CD4-positive, alpha-beta T cell treated with Interleukin-4 for 1 hour (primary cell): Measurements from ENCODE around the gene DTD1.

ENCODE experiments used
- DNase-seq, 2 donors: peaks; one replicate each; pipeline ENCODE4 v3.0.0-alpha.2; 2020 to 2022

DTD1 gene

DNA sequence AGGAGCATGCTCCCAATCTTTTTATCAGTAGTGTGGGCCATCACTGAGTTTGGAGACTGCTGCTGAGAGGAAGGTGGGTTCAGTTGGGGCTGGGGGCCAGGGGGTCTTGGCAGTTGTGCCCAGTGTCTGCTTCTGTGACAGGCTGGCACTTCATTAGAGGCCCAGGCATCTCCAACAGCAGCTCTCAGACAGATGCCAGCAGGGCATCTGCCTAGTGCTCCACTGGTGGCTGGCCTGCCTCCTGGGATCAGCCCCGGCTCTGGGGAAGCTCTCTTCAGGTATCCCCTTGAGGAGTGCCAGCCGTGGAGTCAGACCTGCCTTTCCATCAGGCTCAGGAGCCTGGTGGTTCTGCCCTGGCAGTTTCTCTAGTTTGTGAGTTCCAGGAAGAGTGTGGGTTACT is 77.3 kb downstream of the DTD1 start:
- no peak for DNase-seq

DNA sequence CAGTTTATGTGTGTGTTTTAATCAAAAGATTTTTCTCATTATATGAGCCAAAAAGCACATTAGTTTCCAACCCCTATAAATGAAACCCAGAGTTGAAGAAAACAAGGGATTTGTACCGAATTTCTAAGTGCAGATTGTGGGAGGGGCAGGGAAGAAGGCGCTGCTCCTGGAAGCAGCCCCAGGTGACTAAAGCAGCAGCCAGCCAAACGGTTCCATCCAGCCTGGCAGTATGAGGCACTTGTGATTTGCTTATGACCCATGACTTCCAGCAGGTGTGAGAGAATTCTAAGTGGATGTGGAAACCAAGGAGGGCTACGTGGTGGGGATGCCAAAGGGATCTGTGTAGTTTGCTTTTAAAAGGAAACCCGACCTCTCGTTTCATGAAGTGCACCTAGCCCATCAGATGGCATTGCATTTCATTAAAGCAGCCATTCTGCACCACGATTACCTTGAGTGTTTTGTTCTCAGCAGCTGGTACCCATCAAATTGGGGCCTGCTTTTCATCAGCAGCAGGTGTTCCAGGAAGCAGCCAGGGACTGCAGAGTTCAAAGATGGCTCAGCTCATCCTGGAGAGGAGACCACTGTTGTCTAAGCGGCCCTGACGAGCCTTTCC is 79.1 kb downstream of the DTD1 start:
- DNase-seq, result no peak

DNA sequence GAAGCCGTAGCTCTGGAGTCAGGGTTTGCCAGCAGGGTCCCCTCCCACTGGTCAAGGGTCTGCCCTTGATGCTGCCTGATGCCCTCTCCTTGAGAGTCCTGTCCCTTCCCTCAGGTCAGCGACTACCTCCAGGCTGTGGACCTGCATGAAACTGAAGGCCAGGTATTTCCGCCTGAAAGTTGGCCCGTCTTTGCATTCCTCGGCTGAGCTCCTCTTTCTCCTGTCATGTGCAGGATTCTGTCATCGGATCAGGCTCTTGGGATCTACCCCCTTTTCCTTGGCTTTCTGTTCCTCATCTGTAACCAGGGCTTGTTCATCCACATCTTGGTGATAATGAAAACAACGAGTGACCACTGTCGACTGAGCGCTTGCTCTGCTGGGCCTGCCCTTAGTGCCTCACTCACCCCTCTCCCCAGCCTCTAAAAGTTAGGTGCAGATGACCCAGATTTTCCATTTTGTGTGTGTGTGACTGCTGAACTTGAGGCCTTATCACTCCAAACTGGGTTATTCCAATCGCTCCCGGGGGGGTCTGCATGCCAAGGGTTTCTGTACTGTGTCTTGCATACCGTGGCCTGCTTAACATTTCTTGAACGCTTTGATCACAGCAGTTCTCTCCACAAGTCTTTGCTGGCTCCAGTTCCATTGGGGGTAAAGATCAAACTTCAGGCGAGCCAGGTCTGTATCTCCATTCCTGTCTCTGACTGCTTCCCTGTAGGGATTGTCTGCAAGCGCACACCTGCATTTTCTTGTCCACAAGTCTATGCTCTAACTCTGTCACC is 81.6 kb downstream of the DTD1 start:
- DNase-seq, result no peak

DNA sequence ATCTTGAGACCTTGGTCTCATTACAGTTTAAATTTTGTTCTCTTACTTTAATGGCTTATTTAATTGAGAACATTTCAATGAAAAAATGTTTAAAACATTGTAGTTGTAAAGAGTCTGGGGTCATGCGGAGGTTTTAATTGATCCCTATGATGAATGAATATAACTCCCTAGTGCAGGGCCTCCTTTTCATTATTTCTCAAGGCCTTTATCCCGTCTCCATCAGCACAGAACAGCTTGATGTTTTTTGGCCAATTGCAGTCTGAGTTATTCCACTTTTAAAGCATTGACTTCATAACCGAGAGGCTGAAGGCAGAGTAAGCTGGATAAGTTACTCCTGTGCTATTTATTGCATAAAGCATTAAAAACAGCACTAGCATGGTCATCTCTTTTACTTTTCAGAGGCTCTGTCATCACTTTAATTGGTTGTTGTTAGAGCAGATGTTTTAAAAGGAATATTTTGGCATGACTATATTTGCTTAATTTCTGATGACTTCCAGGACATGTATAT is 83.4 kb downstream of the DTD1 start:
- DNase-seq, result no peak

DNA sequence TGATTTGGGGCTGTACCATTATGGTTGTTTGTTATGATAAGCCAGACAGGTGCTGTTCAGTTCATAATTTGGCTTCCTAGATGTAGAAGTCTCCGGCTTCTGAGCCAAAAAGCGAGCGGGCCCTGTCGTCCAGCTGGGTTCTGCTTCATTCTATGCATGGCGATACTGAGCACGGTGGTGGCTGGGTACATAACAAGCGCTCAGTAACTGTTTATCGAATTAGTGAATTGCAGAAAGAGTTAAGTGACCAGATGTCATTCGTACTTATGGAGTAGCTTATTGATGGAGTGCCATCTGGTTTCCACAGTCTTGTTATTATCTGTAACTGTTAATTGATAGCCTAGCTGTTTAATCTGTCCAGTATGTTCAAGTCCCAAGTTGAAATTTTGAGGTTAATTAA is 85.0 kb downstream of the DTD1 start:
- no peak for DNase-seq

DNA sequence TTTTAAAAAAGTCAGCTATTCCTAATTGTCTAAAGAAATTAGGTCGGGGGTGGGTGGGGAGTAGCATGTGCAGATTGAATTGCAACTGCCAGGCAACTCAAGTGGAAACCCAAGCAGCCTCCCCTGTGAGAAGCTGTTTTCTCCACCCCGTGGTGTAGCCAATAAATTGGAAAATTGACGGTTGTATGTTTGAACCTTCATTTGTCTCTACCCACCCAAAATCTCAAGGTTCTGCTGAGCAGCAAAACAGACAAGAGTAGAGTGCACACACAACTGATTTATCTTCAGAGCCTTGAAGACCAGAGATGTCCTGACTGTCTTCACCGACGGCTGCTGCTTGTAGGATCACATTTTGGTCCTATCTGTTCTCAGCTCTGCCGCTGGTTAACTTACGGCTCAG is 88.5 kb downstream of the DTD1 start:
- no peak for DNase-seq

DNA sequence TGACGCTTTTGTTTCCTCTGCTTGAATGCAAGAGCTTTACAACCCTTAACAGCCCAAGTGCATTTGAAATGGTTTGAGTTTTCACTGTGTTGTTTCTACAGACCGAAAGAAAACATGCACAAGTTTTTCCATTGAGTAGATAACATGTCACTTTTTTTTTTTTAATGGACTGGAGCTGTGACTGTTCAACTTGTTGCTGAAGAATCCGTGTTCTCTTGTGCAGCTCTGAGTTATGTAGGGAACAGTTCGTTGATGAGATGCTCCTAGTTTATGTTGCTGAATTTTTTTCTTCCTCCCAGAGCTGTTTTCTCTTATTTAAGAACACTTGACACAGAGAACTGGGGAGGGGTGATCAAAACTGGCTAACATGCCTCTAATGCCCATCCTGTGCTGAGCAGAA is 89.3 kb downstream of the DTD1 start:
- DNase-seq, result no peak

DNA sequence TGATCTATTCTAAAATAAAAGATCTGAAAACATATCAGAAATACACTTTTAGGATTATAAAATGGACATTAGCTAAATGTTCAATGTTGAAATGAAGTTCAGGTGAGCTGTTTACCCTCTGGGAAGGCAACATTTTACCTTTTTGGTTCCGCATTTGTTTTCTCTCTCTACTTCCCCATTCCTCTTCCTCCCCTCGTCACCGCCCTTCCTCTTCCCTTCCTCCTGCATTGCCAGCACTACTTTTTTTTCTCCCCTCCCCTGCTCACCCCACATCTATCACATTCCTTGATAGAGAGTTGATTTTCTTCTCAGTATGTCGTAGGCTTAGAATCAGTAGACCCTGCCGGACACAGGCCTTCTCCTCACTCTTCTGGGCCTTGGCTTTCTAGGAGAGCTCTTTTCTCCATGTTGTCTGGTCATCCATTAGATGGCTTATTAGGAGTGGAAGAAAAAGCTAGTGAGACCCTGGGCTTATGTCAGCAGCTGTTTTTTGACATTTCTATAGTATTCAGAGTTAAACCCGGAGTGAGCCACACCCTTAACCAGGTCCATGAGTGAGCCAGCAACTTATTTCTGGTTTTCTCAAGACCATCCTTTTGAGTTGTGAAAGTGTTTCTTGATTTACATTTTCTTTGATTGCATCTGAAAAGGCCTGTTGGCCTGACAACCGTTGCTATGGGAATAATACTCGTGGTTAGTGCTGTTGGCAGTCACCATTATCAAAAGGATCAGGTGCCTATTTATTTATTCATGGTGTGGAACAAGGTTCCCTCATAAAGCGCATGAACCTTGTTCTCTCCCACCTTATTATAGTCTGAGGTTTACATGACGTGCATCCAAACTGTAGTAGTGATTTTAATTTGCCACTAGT is 90.9 kb downstream of the DTD1 start:
- peak; percentile 11 to 44 for DNase-seq

DNA sequence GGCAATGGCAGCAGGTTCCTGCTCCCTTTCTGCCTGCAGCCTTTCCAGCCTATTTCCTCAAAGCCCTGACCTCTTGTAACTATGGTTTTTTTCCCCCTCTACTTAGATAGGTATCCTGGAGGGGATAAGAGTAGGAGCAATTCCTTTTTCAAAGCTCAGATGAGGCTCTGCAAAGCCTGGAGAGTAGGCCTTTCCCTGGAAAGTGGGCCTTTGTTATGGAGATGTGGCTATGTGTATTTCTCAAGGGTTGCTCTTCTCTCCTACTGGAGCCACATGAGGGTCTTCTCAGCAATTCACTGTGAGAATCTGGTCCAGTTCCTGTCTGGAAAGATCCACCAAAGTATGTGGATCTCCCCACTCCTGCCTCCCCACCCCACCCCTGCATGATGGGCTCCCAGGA is 96.0 kb downstream of the DTD1 start:
- DNase-seq, result no peak

DNA sequence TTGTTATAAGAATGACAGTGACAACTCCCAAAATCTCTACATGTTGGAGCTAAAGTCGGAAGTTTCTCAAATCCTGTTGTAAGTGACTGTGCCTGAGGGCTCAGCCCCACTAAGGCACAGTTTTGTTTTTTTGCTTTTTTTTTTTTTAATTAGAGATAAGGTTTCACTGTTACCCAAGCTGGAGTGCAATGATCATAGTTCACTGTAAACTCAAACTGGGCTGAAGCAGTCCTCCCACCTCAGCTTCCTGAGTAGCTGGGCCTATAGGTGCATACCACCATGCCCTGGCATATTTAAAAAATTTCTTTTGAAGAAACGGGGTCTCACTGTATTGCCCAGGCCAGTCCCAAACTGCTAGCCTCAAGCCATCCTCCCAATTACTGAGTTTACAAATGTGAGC is 96.9 kb downstream of the DTD1 start:
- no peak for DNase-seq

DNA sequence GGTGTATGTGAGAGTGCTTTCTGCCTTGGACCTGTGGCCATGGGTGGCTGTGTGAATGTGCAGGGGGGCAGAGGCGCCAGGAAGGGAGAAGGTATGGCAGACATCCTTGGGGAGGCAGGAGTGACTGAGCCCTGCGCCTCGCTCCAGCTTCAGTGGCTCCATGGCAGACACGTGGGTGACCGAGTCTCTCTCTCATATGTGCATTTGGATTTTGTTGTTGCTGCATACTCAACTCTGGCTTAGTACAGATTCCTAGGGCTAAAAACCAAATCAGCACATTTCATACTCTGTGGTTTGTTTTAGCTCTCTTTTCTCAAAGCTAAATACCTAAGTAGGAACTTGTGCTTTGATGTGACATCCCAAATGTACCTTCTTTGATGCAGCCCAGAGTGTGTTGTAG is 97.6 kb downstream of the DTD1 start:
- no peak for DNase-seq

DNA sequence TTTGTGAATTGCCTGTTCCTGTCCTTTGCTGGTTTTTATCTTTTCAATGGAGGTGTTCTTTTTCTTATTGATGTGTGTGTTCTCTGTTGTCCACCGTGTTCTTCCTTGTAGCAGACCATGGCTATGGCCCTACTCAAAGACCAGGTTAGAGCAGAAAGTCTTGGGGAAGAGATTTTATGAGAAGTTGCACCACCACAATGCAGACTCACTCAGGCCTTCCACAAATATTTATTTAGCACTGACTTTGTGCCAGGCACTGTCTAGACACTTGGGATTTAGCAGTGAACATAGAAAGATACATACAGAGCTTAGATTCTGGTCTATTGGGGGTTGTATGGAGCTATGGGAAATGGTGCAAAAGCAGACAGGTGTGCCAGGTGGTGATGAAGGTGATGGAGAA is 98.8 kb downstream of the DTD1 start:
- no peak for DNase-seq

DNA sequence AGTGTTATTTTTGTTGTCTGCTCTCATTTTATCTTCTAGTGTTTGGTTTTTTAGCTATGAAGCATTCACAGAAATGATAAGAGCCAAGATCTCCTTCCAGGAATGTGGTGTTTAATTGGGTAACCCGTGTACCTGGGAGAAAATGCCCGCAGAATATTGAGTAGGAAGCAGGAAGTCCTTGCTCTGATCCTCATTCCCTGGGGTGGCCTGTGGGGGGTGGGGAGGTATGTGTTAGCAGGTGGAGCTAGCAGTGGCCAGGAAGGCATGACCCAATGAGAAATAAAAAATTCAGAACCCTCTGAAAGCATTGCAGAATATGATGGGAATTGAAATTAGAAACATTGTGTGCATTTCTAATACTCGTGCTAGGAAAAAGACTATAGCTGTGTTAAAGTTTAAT is 100.8 kb downstream of the DTD1 start:
- no peak for DNase-seq

DNA sequence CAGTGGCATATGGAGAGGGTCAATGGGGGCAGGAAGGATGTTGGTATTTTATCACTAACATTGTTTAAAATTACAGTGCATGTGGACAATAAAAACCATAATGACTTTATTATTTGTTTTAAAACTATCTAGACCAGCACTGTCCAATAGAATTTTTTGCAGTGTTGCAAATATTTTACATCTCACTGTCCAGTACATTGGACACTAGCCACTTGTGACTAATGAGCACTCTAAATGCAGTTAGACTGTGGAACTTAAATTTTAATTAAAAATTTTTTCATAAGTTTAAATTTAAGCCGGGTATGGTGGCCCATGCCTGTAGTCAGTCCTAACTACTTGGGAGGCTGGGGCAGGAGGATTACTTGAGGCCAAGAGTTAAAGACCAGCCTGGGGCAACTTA is 101.7 kb downstream of the DTD1 start:
- no peak for DNase-seq

DNA sequence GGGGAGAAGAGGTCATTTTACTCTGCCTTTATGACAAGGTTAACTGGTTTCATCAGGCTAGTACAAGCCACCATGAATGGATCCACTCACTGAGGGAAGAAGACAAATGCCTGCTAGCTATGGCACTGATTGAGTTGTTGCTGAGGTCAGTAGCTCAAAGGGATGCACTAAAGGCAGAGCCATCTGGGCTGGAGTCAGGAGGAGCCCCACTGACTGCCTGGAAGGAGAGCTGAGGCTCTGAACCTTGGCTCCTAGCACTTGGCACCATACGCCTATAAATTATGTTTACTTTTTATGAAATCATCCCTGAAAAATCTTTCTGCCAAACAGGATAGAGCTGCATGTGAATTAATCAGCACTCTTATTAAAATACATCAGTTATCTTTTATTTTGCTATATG is 104.6 kb downstream of the DTD1 start:
- DNase-seq, result no peak

DNA sequence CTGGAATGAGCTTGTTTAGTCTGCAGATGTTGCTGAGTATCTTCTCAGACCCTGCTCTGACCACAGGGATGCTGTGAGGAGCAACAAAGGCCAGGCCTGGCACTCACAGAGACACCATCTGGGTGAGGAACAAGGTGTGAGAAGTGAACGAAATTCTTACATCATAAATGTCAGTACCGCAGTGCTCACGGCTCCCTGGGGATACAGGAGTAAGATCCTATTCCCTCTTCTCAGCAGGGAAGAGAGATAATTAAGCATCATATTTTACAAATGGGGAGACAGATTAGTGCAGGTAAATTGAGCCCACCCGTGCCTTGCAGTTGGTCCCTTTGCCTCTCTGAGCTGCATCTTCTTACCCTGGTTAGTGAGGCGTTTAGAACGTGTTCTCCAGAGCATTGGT is 106.2 kb downstream of the DTD1 start:
- DNase-seq, result no peak

DNA sequence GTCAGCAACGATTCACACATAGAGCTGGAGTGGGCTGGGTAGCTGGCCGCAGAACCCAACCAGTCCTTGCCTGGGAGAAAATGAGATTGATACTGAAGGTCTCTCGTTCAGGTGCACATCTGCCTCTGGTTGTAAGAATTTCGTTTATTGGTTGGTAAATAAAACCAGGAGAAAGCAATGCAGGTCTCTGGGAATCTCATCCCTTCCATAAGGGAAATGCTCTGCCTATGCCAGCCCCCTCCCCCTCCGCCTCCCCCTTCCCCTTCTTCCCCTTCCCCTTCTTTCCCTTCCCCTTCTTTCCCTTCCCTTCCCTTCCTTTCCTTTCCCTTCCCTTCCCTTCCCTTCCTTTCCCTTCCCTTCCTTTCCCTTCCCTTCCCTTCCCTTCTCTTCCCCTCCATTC is 107.3 kb downstream of the DTD1 start:
- no peak for DNase-seq

DNA sequence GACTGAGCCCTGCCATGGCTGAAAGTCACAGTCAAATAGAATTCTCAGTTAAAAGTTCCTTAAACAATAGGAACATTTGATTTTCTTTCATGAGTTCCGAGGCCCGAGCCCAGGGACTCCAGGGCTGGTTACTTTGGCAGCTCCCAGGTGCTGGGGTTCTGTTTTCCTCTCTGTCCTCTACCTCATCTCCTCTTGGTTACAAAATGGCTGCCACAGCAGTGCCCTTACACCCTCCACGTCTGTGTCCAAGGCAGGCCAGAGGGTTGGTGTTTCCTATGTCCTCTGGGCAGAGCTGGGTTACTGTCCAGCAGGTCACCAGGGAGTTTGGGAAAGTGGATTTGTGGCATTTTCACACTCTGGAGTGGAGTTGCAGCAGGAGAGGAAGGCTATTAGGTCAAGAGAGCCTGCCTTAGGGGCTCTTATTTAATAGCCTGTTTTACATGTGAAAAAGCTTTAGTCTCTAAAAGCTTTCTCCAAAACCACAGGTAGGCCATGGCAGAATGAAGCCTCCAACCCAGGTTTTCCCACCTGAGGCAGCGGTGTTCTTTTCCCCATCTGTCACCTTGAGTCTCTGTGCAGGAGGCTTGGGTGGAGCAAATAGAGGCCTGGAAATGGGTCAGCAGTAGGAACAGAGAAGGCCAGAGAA is 111.0 kb downstream of the DTD1 start:
- no peak for DNase-seq

DNA sequence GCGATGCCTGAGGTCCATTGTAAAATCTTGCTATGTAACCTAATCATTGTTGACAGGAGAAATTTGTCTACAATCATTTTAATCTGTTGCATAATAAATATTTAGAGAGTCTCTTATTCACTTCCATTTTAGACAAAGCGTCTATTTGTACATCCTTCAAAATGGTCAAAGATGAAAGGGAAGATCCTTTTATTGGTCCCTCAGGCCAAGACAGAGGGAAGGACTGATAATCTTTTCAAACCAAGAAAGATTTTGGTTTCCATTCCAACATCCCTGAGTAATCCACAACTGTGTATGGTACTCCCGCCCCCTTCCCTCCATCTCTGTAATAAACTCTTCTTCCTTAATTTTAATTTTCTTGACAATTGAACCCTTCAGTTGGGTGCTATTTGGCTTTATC is 114.1 kb downstream of the DTD1 start:
- DNase-seq, result no peak

DNA sequence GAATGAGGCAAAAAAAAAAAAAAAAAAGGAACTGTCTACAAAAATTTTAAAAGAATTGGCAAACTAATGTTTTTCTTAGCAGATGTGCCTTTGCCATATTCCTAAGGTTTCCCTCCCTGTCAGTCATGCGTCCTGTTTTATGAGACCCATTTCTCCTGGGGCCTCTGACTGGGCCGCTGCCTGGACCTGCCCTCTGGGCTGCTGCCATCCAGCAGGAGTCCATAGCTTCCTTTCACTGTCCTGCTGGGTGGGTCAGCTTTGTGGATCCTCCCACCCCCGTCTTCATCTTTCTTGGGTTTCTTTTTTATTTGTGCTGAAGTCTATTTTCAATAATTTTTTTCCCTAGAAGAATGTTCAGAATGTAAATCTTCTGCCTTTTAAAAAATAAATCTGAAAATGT is 114.9 kb downstream of the DTD1 start:
- no peak for DNase-seq

DNA sequence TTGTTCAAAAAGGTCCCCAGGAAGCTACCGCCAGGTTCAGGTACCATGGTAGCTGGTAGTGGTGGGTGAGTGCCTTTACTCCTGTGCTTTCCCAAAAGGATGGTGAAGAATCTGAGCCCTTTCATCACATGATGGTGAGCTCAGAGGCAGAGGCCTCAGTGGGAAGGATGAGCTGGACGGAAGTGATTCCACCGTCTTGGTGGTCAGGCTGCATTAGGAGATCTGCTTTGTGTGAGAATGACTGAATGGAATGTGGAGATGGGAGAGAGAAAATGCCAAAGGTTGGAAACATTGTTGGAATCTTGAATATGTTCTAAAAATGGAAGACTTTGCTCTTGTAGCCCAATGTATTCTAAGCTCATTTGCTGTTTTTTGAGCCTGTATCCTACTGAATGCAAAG is 117.6 kb downstream of the DTD1 start:
- DNase-seq, result no peak

DNA sequence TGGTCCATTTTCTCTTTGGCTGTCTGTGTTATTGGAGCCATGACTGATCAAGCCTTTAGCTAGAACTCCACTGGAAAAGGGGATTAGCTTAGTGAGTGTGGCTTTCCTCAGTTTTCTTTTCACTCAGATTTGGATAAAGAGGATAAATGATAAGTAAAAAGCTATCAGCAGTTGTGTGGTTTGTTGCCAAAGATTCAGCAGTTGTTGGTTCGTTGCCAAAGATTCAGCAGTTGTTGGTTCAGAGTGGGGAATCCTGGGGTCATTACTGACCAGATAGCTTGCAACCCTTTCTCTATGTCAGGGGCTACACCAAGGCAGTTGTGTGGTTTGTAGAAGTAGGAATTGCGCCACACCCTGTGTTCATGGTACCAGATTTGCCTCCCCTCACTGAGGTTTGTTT is 118.1 kb downstream of the DTD1 start:
- no peak for DNase-seq

DNA sequence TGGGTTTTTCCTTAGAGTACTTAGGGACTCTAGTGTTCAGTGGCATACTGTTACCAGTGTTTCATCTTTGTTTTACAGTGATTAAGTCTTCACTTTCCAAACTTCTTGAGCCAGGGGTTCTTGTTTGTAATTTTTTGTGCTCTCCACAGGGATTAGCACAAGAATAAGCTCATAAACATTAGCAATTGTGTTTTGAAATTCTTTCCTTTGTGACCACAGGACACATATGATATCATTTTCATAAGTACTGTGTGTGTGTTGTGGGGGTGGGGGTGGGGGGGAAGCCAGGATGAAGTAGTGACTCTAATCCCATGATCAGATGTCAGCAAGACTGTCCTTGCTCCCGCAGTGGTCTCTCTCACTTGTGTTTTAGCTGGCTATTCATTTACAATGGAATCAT is 124.3 kb downstream of the DTD1 start:
- no peak for DNase-seq
